HAP-1 (cell line): ENCODE measurements around the gene HARBI1.

ENCODE experiments used
- DNase-seq, 2 experiments: peaks; one replicate each; pipeline ENCODE4 v3.0.0-alpha.2; 2016 to 2020; ENCODE audit warnings: low spot score in 2 of 2
- H3K27me3 ChIP-seq: fragments of 250-450 bp; sonication (Bioruptor Pico); 2 replicates; pipeline ENCODE4 v1.5.1; 2020; ENCODE audit warnings: low read depth, mild to moderate bottlenecking, moderate library complexity
- H3K36me3 ChIP-seq: fragments of 250-450 bp; sonication (Bioruptor Pico); replicated peaks from 2 replicates; pipeline ENCODE4 v1.5.1; 2020; ENCODE audit warnings: mild to moderate bottlenecking
- H3K4me1 ChIP-seq: fragments of 250-450 bp; sonication (Bioruptor Pico); 2 replicates; pipeline ENCODE4 v1.5.1; 2020; ENCODE audit warnings: mild to moderate bottlenecking
- H3K4me3 ChIP-seq: fragments of 250-450 bp; sonication (Bioruptor Pico); 2 replicates; pipeline ENCODE4 v1.5.1; 2020; ENCODE audit warnings: mild to moderate bottlenecking, moderate library complexity
- H3K9me3 ChIP-seq: fragments of 250-450 bp; sonication (Bioruptor Pico); 2 replicates; pipeline ENCODE4 v1.5.1; 2020; ENCODE audit warnings: mild to moderate bottlenecking, moderate library complexity
- in situ Hi-C: fragments of 300-500 bp; cut with MboI; formaldehyde crosslinking; loops from 3 replicates; pipeline ENCODE4 v1.14.3; 2020; ENCODE audit warnings: low sequenced_read_pairs, inconsistent platforms, mixed read lengths

Gene HARBI1

DNA sequence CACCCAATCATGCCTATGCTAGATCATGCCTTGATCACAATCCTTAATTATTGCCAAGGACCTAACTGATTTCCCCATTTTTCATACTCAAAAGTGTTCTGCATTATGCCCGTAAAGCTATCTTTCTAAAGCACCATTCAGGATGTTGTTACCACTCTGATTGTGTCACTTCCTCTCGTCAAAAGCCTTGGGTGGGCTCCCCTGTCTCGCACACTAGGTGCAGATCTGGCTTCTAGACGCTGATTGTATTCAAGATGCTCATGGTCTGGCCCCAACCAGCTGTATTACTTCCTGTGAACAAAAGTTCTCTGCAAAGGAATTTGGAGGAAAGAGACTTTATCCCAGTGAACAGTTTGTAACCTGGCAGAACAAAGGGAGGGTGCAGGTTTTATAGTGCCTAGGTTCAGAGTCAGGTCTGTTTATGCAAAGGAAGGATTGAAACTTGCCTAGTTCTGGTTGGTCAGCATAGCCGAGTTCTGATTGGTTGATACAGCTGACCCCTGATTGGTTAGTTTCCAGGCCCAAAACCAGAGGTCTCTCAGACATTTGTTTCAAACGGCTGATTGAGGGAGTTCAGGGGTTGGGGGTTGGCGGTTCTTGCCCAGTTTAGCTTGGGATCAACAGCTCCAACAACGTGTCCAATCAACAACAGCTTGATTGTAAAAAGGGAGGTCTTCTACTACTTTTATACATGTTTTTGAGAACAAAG is 25.8 kb upstream of the HARBI1 start:
- DNase-seq = no peak
- in situ Hi-C loops = no loop called here

DNA sequence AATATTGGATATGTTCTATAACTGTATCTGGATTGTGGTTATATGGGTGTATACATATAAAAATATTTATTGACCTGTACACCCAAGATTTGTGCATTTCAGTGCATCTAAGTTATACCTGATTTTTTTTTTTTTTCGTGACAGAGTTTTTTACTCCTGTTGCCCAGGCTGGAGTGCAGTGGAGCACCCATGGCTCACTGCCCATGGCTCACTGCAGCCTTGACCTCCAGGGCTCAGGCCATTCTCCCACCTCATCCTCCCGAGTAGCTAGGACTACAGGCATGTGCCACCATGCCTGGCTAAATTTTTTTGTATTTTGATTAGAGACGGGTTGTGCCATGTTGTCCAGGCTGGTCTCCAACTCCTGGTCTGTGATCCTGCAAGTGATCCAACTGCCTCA is 24.6 kb upstream of the HARBI1 start:
- no peak for DNase-seq
- H3K4me3 ChIP-seq = no peak overlapping the region
- peaks cover 10% of the 10 kb centered on the region for H3K36me3 ChIP-seq
- peaks cover 13% of the 10 kb centered on the region for H3K4me1 ChIP-seq
- no peaks in the 10 kb centered on the region; the same call in 1 of the 2 replicates for H3K9me3 ChIP-seq
- no peaks in the 10 kb centered on the region for H3K27me3 ChIP-seq
- in situ Hi-C loops = no loop called here

More for the DNA sequence above, 25.8 kb upstream of the HARBI1 start:
- Histone ChIP-seq H3K36me3 (peaks cover 13% of the 10 kb centered on the region), H3K27me3 (no peaks in the 10 kb centered on the region), H3K4me3 (no peak overlapping the region), H3K9me3 (no peaks in the 10 kb centered on the region; the same call in 1 of the 2 replicates), H3K4me1 (peaks cover 13% of the 10 kb centered on the region)

DNA sequence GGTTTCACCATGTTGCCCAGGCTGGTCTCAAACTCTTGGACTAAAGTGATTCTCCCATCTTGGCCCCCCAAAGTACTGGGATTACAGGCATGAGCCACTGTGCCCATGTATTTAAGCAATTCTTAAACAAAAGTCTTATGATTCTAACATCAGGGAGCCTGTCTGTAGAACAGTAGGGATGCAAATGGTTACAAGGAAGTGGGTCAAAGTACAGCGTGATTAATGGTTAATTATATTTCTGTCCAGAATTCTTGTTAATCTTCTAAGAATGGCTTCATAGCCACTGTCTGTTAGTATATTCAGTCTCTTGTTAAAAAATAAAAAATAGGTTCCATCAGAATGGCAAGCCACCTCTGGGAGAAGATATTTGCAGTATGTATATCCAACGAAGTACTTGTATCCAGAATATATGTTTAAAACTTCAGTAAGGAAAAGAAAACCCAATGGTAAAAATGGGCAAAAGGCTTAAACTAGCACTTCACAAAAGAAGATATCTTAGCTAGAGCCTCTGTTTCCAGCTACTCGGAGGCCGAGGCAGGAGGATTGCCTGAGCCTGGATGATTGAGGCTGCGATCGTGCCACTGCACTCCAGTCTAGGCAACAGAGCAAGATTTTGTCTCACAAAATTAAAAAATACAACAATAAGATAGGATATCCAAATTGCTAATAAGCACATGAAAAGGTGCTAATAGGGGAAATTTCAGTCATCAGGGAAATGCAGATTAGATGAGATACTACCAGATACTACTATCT is 23.2 kb upstream of the HARBI1 start:
- no peak for DNase-seq
- peaks cover 11% of the 10 kb centered on the region for H3K4me1 ChIP-seq
- no peak overlapping the region for H3K4me3 ChIP-seq
- H3K36me3 ChIP-seq = peaks cover 3% of the 10 kb centered on the region
- no peaks in the 10 kb centered on the region; the same call in 1 of the 2 replicates for H3K9me3 ChIP-seq
- H3K27me3 ChIP-seq = no peaks in the 10 kb centered on the region
- in situ Hi-C loops = no loop called here

DNA sequence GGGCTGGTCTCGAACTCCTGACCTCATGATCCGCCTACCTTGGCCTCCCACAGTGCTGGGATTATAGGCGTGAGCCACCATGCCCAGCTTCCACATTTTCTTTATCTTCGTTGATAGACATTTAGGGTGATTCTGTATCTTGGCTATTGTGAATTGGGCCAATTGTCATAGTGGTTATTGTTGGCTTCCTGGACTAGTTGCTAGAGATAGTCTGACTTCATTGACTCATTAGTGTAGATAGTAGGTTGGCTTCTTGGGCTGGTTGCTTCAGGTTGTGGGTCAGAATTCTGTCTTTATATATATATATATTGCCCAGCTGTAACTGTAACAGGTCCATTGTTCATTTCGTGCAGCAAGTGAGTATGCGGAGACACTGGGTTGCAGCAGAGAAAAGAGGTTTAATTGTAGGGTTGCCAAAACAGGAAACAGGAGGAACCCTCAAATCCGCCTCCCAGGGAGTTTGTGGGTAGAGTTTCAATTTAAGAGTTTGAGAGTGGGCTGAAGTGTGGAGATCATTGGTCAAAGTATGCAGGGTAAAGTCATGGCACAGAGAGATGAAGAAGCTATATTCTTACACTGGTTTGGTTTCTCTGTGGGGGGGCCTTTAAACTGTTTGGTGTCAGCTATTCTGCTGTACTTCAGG is 22.3 kb upstream of the HARBI1 start:
- no peak for DNase-seq
- in situ Hi-C loops = no loop called here
- Histone ChIP-seq H3K4me3 (no peak overlapping the region), H3K27me3 (no peaks in the 10 kb centered on the region), H3K4me1 (peaks cover 5% of the 10 kb centered on the region; the same call in 1 of the 2 replicates), H3K36me3 (peaks cover 3% of the 10 kb centered on the region), H3K9me3 (no peaks in the 10 kb centered on the region; the same call in 1 of the 2 replicates)

DNA sequence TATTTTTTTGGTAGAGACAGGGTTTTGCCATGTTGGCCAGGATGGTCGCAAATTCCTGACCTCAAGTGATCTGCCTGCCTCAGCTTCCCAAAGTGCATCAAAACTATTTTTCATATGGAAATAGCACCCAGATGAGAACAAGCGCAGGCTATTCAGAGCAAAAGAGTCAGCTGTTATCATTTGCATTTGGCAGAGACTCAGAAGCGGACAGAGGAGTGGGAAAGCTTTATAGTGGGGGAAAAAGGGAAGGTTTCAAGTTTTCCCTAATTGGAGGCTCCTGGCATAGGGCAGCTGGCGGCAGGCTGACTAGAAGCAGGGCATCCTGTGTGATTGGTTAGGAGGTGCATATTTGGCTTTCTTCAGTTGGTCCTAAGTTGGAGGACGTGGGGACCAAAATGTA is 20.5 kb upstream of the HARBI1 start:
- DNase-seq = no peak
- H3K4me3 ChIP-seq = no peak overlapping the region
- in situ Hi-C loops = no loop called here
- no peaks in the 10 kb centered on the region for H3K27me3 ChIP-seq
- H3K4me1 ChIP-seq = peaks cover 5% of the 10 kb centered on the region; the same call in 1 of the 2 replicates
- no peaks in the 10 kb centered on the region; the same call in none of the 2 replicates for H3K36me3 ChIP-seq
- H3K9me3 ChIP-seq = no peaks in the 10 kb centered on the region

DNA sequence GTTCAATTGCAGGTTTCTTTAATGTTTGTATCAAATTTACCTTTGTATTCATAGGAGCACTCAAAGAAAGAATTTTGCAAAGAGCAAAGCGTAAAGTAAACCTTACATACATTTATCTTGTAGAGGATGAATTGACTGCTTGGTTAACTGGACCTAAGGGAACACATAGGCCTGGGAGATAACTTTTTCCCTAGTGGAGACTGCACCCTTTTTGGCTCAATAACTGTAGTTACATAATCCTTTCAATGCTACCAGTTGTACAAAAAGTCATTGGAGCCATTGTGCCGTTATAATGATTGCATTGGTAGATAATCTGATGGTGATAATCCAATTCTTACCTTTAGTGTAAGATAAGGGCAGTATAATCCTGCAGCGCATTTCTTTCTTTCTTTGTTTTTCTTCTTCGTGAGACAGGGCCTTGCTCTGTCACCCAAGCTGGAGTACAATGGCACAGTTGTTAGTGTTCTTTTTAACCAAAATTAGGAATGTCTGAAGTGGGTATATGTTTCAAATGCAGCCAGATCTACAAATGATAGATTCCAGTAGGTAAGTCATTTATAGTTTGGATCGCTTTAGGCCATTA is 18.6 kb upstream of the HARBI1 start:
- in situ Hi-C loops = no loop called here
- H3K4me3 ChIP-seq = no peak overlapping the region

DNA sequence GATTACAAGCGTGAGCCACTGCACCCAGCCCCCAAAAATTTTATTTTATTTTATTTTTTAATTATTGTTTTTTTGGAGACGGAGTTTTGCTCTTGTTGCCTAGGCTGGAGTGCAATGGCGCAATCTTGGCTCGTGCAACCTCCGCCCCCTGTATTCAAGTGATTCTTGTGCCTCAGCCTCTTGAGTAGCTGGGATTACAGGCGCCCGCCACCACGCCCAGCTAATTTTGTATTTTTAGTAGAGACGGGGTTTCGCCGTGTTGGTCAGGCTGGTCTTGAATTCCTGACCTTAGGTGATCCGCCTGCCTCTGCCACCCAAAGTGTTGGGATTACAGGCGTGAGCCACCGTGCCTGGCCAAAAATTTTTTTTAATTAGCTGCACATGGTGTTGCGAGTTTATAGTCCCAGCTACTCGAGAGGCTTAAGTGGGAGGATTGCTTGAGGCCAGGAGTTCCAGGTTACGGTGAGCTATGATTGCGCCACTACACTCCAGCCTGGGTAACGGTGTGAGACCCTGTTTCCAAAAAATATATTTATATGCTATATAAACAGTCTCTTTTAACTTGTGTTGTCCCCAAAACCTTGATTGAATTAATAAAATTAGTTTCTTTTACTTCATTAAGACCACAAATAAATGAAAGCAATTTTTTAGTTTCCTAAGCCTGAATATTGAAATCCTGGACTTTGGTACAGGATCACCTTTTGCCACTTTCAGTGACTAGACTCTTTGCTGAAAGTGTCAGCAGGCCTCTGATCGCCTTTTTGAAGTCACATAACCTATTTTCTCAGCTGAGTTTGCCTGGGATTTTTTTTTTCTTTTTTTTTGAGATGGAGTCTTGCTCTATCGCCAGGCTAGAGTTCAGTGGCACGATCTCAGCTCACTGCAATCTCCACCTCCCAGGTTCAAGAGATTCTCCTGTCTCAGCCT is 16.5 kb upstream of the HARBI1 start:
- no peaks in the 10 kb centered on the region for H3K27me3 ChIP-seq
- peaks cover 5% of the 10 kb centered on the region; the same call in 1 of the 2 replicates for H3K4me1 ChIP-seq
- in situ Hi-C loops = no loop called here
- H3K36me3 ChIP-seq = peaks cover 3% of the 10 kb centered on the region
- no peak for DNase-seq
- no peak overlapping the region for H3K4me3 ChIP-seq
- no peaks in the 10 kb centered on the region for H3K9me3 ChIP-seq

More for the DNA sequence above, 18.6 kb upstream of the HARBI1 start:
- no peaks in the 10 kb centered on the region; the same call in none of the 2 replicates for H3K36me3 ChIP-seq
- H3K4me1 ChIP-seq = peaks cover 5% of the 10 kb centered on the region; the same call in 1 of the 2 replicates
- H3K27me3 ChIP-seq = no peaks in the 10 kb centered on the region
- DNase-seq = peak in 1 of 2 experiments; percentile 52
- H3K9me3 ChIP-seq = no peaks in the 10 kb centered on the region

DNA sequence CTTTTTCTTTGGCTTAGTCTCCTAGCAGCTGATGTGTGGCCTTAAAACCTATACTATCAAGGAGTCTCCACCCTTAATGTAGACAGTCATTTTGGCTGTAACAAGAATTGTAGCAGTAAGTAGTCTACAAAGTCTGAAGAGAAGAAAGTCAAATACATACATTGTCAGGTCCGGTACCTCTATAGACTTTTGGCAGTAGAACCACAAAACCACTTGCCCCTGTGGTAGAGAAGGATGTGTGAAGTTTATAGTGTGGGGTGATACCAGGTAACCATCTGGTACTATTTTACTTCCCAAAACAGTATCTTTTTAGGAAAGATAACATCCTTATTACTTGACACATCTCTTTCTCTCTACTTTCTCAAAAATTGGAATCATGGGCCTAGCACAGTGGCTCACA is 15.5 kb upstream of the HARBI1 start:
- in situ Hi-C loops = no loop called here
- H3K36me3 ChIP-seq = peaks cover 3% of the 10 kb centered on the region
- H3K9me3 ChIP-seq = no peaks in the 10 kb centered on the region

DNA sequence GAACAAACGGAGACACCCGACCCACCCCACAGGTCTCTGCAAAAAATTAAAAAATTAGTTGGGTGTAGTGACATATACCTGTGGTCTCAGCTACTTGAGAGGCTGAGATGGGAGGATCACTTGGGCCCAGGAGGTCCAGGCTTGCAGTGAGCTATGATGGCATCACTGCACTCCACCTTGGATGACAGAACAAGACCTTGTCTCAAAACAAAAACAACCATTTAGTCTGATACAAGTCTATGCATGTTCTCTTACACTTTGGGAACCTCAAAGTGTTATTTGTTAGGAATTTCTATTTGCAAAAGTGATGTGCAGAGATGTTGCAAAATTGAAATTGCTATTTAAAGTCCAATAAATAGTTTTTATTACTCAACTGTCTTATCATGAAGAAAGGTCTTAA is 14.6 kb upstream of the HARBI1 start:
- no peak for DNase-seq
- no peaks in the 10 kb centered on the region for H3K27me3 ChIP-seq
- no peak overlapping the region for H3K4me3 ChIP-seq
- peaks cover 4% of the 10 kb centered on the region for H3K36me3 ChIP-seq
- in situ Hi-C loops = no loop called here
- H3K4me1 ChIP-seq = peaks cover 5% of the 10 kb centered on the region; the same call in 1 of the 2 replicates
- H3K9me3 ChIP-seq = no peaks in the 10 kb centered on the region

More for the DNA sequence above, 15.5 kb upstream of the HARBI1 start:
- Histone ChIP-seq H3K4me3 (no peak overlapping the region), H3K27me3 (no peaks in the 10 kb centered on the region), H3K4me1 (peaks cover 5% of the 10 kb centered on the region; the same call in 1 of the 2 replicates)
- no peak for DNase-seq

DNA sequence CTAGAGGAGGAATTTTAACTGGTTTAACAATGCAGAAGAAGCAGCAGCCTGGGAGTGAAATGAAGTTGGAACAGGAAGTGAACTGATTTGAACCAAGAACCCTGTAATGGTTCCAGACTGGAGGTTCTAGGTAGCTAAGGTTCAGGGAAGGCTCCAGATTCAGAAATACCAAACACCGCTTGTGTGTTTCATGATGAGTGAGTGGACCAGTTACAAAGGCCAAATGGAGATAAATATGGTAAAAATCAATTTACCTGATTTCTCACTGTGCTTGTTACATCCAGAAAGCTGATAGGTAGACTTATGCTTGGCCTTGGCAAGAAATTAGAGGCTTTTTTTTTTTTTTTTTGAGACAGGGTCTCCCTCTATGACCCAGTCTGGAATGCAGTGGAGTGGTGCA is 13.2 kb upstream of the HARBI1 start:
- H3K9me3 ChIP-seq = no peaks in the 10 kb centered on the region
- no peaks in the 10 kb centered on the region for H3K4me1 ChIP-seq
- in situ Hi-C loops = no loop called here
- H3K36me3 ChIP-seq = peaks cover 11% of the 10 kb centered on the region; the same call in 1 of the 2 replicates
- no peaks in the 10 kb centered on the region for H3K27me3 ChIP-seq
- no peak overlapping the region for H3K4me3 ChIP-seq
- no peak for DNase-seq

DNA sequence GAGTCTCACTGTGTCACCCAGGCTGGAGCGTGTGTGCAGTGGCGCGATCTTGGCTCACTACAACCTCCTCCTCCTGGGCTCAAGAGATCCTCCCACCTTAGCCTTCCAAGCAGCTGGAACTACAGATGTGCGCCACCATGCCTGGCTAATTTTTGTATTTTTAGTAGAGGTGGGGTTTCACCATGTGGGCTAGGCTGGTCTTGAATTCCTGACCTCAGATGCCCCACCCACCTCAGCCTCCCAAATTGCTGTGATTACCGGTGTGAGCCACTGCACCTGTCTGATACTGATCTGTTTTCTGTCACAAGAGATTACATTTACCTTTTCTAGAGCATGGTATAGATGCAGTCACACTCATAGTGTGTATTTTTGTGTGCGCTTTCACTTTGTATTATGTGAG is 11.9 kb upstream of the HARBI1 start:
- Histone ChIP-seq H3K9me3 (no peaks in the 10 kb centered on the region), H3K36me3 (peaks cover 19% of the 10 kb centered on the region; the same call in 1 of the 2 replicates), H3K4me3 (no peak overlapping the region), H3K4me1 (no peaks in the 10 kb centered on the region), H3K27me3 (no peaks in the 10 kb centered on the region)
- no peak for DNase-seq
- in situ Hi-C loops = no loop called here

DNA sequence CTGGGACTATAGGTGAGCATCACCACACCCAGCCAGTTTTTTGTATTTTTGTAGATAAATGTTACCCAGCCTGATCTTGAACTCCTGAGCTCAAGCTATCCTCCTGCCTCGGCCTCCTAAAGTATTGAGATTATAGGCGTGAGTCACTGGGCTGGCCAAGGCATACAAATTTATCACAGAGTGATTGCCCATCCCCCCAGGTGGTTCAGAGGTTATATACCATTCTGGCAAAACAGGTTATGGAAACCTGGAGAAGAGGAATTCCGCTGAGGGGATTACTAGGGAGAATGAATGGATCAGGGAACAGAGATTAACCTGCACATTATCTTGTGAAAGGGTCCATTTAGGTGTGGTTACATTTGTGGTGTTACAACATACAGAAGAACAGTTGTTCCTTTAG is 8.4 kb upstream of the HARBI1 start:
- H3K36me3 ChIP-seq = peaks cover 27% of the 10 kb centered on the region
- H3K4me3 ChIP-seq = no peak overlapping the region
- in situ Hi-C loops = no loop called here
- H3K9me3 ChIP-seq = no peaks in the 10 kb centered on the region
- H3K27me3 ChIP-seq = no peaks in the 10 kb centered on the region
- H3K4me1 ChIP-seq = no peaks in the 10 kb centered on the region
- DNase-seq = no peak

DNA sequence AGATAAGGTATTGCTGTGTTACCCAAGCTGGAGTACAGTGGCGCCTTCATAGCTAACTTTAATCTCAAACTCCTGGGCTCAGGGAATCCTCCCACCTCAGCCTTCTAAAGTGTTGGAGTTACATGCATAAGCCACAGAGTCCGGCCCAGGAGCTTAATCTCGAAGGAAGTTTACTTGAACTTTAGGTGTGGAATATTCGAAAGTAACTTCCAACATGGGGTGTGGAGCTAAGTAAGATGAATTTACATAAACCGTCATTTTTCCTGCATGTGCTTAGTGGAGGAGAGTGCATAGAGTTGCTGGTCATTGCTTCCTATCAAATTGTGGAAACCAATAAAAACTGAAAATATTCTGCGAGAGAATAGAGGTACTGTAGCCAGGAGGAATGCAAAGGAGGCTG is 1.8 kb upstream of the HARBI1 start:
- no peaks in the 10 kb centered on the region for H3K27me3 ChIP-seq
- DNase-seq = peak; percentile 16 to 30
- in situ Hi-C loops = no loop called here
- no peaks in the 10 kb centered on the region for H3K9me3 ChIP-seq
- peak overlapping the region; percentile 80 for H3K4me3 ChIP-seq
- H3K36me3 ChIP-seq = peaks cover 12% of the 10 kb centered on the region
- peaks cover 6% of the 10 kb centered on the region for H3K4me1 ChIP-seq
